ENCODE measurements around the gene SCYGR1. TPM values are rescaled to one million over a fixed set of nuclear protein-coding genes. Genes with fewer than 3 reads are reported as not detected.
A peak's percentile ranks its signal among the peaks of the same experiment; 100 is the strongest.

The SCYGR1 gene
- total and polyA plus RNA-seq, 4 donors = not detected

DNA sequence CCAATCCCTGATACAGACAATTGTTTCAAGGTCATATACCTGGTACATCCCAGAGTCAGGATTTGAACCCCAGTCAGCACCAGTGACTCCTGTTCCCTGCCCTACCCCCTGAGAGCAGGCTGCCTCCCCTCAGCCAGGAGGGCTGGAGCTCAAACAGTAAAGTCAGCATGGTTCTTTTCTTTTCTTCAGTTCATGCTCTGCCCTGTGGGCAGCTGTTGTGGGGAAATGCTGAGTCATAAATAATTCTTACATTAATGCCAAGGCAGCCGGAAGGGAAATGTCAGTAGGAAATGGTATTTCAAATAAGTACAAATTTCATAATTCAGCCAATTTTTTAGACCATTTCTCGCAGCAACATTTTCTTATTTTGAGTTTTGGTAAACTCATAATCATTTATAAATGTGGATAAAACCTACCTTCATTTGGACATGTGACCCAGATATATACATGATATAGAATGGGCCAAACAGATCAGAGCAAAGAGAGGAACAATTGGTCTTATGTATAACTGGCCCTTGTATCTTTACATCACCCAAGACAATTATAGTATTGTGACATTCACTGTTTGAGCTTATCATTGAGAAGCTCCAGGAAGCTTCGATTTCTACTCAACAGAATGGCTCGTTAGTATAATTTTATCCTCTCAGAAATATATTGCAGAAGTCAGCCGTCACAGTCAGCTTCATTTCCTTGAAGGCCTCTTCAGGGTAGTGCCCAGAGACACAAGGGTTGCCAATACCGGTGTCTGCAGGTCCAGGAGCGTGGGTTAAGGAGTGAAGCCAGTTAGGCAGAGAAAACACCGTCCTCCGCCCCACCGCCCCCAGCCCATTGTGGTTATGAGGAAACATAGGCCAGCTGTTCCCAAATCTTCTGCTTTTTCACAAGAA is 28.0 kb upstream of the SCYGR1 start:
- ATAC-seq (ENCODE audit: low FRiP score) = peak; percentile 48
- H3K36me3 ChIP-seq (ENCODE audit: control insufficient read depth in 1 of 2, insufficient read depth in 2 of 2, low read length in 1 of 2) = no peaks in the 10 kb centered on the region
- intact Hi-C loops (cut with DNase I) = no loop called here
- no peak overlapping the region for H3K27ac ChIP-seq (ENCODE audit: low read depth in 1 of 2, low read length in 2 of 2)
- H3K4me3 ChIP-seq (ENCODE audit: low read length in 2 of 2) = no peak overlapping the region
- H3K9me3 ChIP-seq (ENCODE audit: control insufficient read depth, low read length) = no peaks in the 10 kb centered on the region
- DNase-seq = peak in 1 of 2 donors; percentile 65
- WGBS, 2 donors = 76 to 79% methylated on average over 10 of the region's 10 CpGs
- H3K4me1 ChIP-seq (ENCODE audit: control insufficient read depth in 1 of 2, insufficient read depth in 2 of 2, low read length in 2 of 2) = peaks cover 3 to 5% of the 10 kb centered on the region in 2 donors
- H3K27me3 ChIP-seq (ENCODE audit: control insufficient read depth in 1 of 2, insufficient read depth in 2 of 2, low read length in 1 of 2) = no peaks in the 10 kb centered on the region

DNA sequence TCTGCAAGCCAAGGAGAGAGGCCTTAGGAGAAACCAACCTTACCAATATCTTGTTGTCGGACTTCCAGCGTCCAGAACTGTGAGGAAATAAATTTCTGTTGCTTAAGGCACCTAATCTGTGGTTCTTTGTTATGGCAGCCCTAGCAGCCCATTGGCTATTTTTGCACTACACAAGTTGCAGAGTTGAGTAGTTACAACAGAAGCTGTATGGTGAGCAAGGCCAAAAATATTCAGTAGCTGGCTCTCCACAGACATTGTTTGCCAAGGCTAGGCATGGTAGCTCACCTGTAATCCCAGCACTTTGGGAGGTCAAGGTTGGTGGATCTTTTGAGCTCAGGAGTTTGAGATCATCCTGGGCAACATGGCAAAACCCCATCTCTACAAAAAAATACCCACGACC is 27.1 kb upstream of the SCYGR1 start:
- ATAC-seq (ENCODE audit: low FRiP score) (no peak), DNase-seq (no peak)
- 90 to 92% methylated on average over 3 of the region's 3 CpGs for WGBS, 2 donors
- Histone ChIP-seq H3K27ac (ENCODE audit: low read depth in 1 of 2, low read length in 2 of 2) (no peak overlapping the region), H3K36me3 (ENCODE audit: control insufficient read depth in 1 of 2, insufficient read depth in 2 of 2, low read length in 1 of 2) (no peaks in the 10 kb centered on the region), H3K4me3 (ENCODE audit: low read length in 2 of 2) (no peak overlapping the region), H3K9me3 (ENCODE audit: control insufficient read depth, low read length) (no peaks in the 10 kb centered on the region), H3K27me3 (ENCODE audit: control insufficient read depth in 1 of 2, insufficient read depth in 2 of 2, low read length in 1 of 2) (no peaks in the 10 kb centered on the region), H3K4me1 (ENCODE audit: control insufficient read depth in 1 of 2, insufficient read depth in 2 of 2, low read length in 2 of 2) (peaks cover 3 to 5% of the 10 kb centered on the region in 2 donors)
- intact Hi-C loops (cut with DNase I) = no loop called here

DNA sequence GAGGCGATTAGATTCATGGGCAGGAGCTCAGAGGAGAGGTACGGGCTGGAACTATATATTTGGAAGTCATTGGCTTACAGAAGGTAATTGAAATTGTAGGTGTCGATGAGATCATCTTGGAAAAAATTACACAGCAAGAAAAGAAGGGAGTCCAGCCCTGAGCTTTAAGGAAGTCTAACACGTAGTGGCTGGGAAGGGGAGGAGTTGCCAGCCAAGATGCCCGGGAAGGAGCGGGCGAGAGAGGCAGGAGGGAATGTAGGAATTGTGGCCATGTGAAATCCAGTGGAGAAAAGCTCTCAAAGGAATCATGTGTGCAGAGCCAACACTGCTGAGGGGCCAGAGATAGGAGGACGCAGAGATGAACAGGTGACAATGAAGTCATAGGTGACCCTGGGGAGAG is 25.6 kb upstream of the SCYGR1 start:
- no peak for ATAC-seq (ENCODE audit: low FRiP score)
- Histone ChIP-seq H3K9me3 (ENCODE audit: control insufficient read depth, low read length) (no peaks in the 10 kb centered on the region), H3K36me3 (ENCODE audit: control insufficient read depth in 1 of 2, insufficient read depth in 2 of 2, low read length in 1 of 2) (no peaks in the 10 kb centered on the region), H3K4me1 (ENCODE audit: control insufficient read depth in 1 of 2, insufficient read depth in 2 of 2, low read length in 2 of 2) (peaks cover 3 to 5% of the 10 kb centered on the region in 2 donors), H3K27me3 (ENCODE audit: control insufficient read depth in 1 of 2, insufficient read depth in 2 of 2, low read length in 1 of 2) (no peaks in the 10 kb centered on the region), H3K27ac (ENCODE audit: low read depth in 1 of 2, low read length in 2 of 2) (no peak overlapping the region), H3K4me3 (ENCODE audit: low read length in 2 of 2) (no peak overlapping the region)
- DNase-seq = no peak
- 80 to 83% methylated on average over 8 of the region's 8 CpGs for WGBS, 2 donors
- intact Hi-C loops (cut with DNase I) = no loop called here

DNA sequence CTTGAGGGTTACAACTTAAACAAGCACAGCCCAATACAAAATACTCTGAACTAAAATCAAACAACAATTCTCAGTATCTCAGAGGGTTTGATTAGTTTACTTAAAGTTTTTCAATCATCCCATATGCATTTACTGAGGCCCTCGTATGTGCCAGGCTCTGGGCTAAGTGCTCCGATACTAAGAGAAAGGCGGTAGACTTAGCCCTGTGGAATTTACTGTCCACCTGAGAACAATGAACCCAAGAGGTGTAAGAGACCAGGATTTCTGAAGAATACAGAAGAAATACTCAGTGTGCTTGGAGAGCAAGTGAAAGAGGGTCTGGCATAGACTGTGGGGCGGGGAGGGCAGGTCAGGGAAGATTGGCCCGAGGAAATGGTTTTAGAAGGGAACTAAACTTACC is 25.1 kb upstream of the SCYGR1 start:
- intact Hi-C loops (cut with DNase I) = no loop called here
- Histone ChIP-seq H3K9me3 (ENCODE audit: control insufficient read depth, low read length) (no peaks in the 10 kb centered on the region), H3K4me1 (ENCODE audit: control insufficient read depth in 1 of 2, insufficient read depth in 2 of 2, low read length in 2 of 2) (peaks cover 3 to 5% of the 10 kb centered on the region in 2 donors), H3K27me3 (ENCODE audit: control insufficient read depth in 1 of 2, insufficient read depth in 2 of 2, low read length in 1 of 2) (no peaks in the 10 kb centered on the region), H3K27ac (ENCODE audit: low read depth in 1 of 2, low read length in 2 of 2) (no peak overlapping the region), H3K36me3 (ENCODE audit: control insufficient read depth in 1 of 2, insufficient read depth in 2 of 2, low read length in 1 of 2) (no peaks in the 10 kb centered on the region), H3K4me3 (ENCODE audit: low read length in 2 of 2) (no peak overlapping the region)
- ATAC-seq (ENCODE audit: low FRiP score) (no peak), DNase-seq (no peak)
- WGBS, 2 donors = 91% methylated on average over 5 of the region's 5 CpGs

DNA sequence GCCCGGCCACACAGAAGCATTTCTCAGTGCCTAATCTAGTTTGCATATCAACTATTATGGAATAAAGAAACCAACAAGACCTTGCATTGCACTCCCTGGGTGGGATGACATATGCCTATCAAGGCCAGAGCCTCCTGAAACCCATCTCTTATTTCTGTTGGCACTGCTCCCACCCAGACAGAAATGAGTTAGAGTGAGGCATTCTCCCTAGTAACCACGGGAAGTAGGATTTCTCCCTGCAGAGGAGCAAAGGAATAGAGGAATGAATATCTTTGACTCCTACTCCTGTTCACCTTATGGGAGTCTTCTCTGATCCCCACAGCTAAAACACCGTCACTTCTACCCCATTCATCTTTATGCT is 24.2 kb upstream of the SCYGR1 start:
- 76 to 78% methylated on average over 3 of the region's 3 CpGs for WGBS, 2 donors
- DNase-seq (no peak), ATAC-seq (ENCODE audit: low FRiP score) (no peak)
- intact Hi-C loops (cut with DNase I) = no loop called here
- Histone ChIP-seq H3K4me1 (ENCODE audit: control insufficient read depth in 1 of 2, insufficient read depth in 2 of 2, low read length in 2 of 2) (peaks cover 3 to 5% of the 10 kb centered on the region in 2 donors), H3K4me3 (ENCODE audit: low read length in 2 of 2) (no peak overlapping the region), H3K27ac (ENCODE audit: low read depth in 1 of 2, low read length in 2 of 2) (no peak overlapping the region), H3K36me3 (ENCODE audit: control insufficient read depth in 1 of 2, insufficient read depth in 2 of 2, low read length in 1 of 2) (no peaks in the 10 kb centered on the region), H3K9me3 (ENCODE audit: control insufficient read depth, low read length) (no peaks in the 10 kb centered on the region), H3K27me3 (ENCODE audit: control insufficient read depth in 1 of 2, insufficient read depth in 2 of 2, low read length in 1 of 2) (no peaks in the 10 kb centered on the region)

DNA sequence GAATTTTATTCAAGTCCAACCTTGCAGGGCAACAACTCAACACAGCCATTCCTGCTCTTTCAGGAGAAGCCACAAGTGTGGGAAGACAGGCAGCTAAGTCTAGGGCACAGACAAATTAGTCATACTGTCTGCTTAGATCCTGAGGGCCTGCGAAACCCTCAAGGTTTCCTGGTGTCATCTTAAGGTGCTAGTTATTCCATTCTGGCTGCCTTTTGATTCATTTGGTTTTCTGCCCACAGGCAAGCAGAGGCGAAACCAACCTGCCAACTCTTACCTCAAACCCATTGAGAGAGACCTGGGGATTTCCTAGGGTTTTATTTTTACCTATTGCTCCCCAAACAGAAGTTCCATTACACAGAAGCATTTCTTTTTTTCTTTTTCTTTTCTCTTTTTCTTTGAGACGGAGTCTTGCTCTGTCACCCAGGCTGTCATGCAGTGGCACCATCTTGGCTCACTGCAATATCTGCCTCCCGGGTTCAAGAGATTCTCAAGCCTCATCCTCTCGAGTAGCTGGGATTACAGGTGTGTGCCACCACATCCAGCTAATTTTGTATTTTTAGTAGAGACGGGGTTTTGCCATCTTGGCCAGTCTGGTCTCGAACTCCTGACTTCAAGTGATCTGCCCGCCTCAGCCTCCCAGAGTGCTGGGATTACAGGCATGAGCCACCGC is 23.7 kb upstream of the SCYGR1 start:
- no peak overlapping the region for H3K4me3 ChIP-seq (ENCODE audit: low read length in 2 of 2)
- H3K27ac ChIP-seq (ENCODE audit: low read depth in 1 of 2, low read length in 2 of 2) = no peak overlapping the region
- no peaks in the 10 kb centered on the region for H3K36me3 ChIP-seq (ENCODE audit: control insufficient read depth in 1 of 2, insufficient read depth in 2 of 2, low read length in 1 of 2)
- H3K9me3 ChIP-seq (ENCODE audit: control insufficient read depth, low read length) = no peaks in the 10 kb centered on the region
- 96% methylated on average over 9 of the region's 9 CpGs for WGBS, 2 donors
- intact Hi-C loops (cut with DNase I) = no loop called here
- H3K4me1 ChIP-seq (ENCODE audit: control insufficient read depth in 1 of 2, insufficient read depth in 2 of 2, low read length in 2 of 2) = peaks cover 5 to 6% of the 10 kb centered on the region in 2 donors
- ATAC-seq (ENCODE audit: low FRiP score) (no peak), DNase-seq (no peak)
- H3K27me3 ChIP-seq (ENCODE audit: control insufficient read depth in 1 of 2, insufficient read depth in 2 of 2, low read length in 1 of 2) = no peaks in the 10 kb centered on the region

DNA sequence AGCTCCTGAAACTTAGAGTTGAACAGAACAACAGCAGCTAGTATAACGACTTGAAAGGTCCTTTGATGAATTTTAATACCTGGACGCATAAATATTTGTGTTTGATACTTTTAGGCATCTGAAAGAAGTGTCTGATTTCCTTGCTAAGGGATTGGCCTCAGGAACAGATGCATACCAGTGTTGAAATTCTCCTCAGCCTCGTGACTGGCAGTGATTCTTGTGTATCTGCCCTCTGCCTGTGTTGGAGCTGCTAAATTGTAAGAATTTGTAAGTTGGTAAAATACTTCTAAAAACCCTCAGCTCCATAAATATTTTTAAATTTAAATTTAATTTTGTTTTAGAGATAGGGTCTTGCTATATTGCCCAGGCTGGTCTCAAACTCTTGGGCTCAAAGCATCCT is 22.4 kb upstream of the SCYGR1 start:
- Histone ChIP-seq H3K27me3 (ENCODE audit: control insufficient read depth in 1 of 2, insufficient read depth in 2 of 2, low read length in 1 of 2) (no peaks in the 10 kb centered on the region), H3K4me1 (ENCODE audit: control insufficient read depth in 1 of 2, insufficient read depth in 2 of 2, low read length in 2 of 2) (peaks cover 5 to 6% of the 10 kb centered on the region in 2 donors), H3K9me3 (ENCODE audit: control insufficient read depth, low read length) (no peaks in the 10 kb centered on the region), H3K4me3 (ENCODE audit: low read length in 2 of 2) (no peak overlapping the region), H3K27ac (ENCODE audit: low read depth in 1 of 2, low read length in 2 of 2) (no peak overlapping the region), H3K36me3 (ENCODE audit: control insufficient read depth in 1 of 2, insufficient read depth in 2 of 2, low read length in 1 of 2) (no peaks in the 10 kb centered on the region)
- intact Hi-C loops (cut with DNase I) = no loop called here
- WGBS, 2 donors = 84 to 86% methylated on average over 3 of the region's 3 CpGs
- DNase-seq (no peak), ATAC-seq (ENCODE audit: low FRiP score) (no peak)

DNA sequence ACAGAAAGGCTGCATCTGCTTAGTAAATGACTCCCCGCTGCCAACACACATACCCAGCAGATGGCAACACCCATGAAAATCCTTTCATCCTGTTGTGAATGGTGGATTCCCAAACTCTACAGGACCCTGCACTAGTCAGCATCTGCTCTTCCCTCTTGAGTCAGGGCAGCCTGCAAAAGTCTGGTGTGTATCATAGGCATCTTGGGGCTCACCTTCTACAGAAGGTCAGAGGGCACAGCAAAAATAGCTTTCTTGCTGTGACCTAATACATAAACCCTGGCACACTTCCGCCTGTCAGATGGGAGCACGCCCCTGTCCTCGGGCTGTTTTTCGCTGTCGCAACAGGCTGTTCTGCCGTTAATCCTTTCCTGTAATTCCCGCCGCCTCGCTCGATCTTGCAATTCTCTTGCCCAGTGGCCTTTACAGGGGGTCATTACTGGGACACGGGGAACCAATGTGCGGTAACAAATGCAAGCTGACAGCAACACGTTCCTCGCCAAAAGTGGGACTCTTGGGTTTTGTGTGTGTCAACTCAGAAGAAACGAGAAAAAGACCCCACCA is 19.9 kb upstream of the SCYGR1 start:
- peak; percentile 79 to 86 for DNase-seq
- 80 to 83% methylated on average over 16 of the region's 16 CpGs for WGBS, 2 donors
- no peak for ATAC-seq (ENCODE audit: low FRiP score)
- Histone ChIP-seq H3K27me3 (ENCODE audit: control insufficient read depth in 1 of 2, insufficient read depth in 2 of 2, low read length in 1 of 2) (no peaks in the 10 kb centered on the region), H3K4me1 (ENCODE audit: control insufficient read depth in 1 of 2, insufficient read depth in 2 of 2, low read length in 2 of 2) (peaks cover 0 to 3% of the 10 kb centered on the region in 2 donors), H3K36me3 (ENCODE audit: control insufficient read depth in 1 of 2, insufficient read depth in 2 of 2, low read length in 1 of 2) (no peaks in the 10 kb centered on the region), H3K27ac (ENCODE audit: low read depth in 1 of 2, low read length in 2 of 2) (no peak overlapping the region), H3K4me3 (ENCODE audit: low read length in 2 of 2) (no peak overlapping the region), H3K9me3 (ENCODE audit: control insufficient read depth, low read length) (no peaks in the 10 kb centered on the region)
- intact Hi-C loops (cut with DNase I) = loop anchor here (5.0 to 10.0 kb wide), 5 partner anchors 60 to 360 kb away; partner anchors contain the start of genes AGFG1 (in 1 of the 2), SCYGR5 (in 1 of the 2) and SLC19A3 (in 1 of the 2)

All from aorta (tissue), 5 donors.